ENCODE results near the gene DMD. TPM values are rescaled to one million over a fixed set of nuclear protein-coding genes. Genes with fewer than 3 reads are reported as not detected.

DMD gene
- polyA plus RNA-seq, 2 of the 4 experiments (the other 2 are of a cell fraction): 0.03 TPM; not detected in 1

- ATAC-seq: no peak
- 20% methylated on average over 4 of the region's 4 CpGs for WGBS (ENCODE audit: missing lambda C conversion rate)
- FAIRE-seq: no peak
- ChIA-PET CTCF (no interaction called here), POLR2A (no interaction called here)
- TF ChIP-seq EP300 (IDR thresholded peaks at IDR 0.05) (no peak), FOSL2 (IDR thresholded peaks at IDR 0.05) (no peak), FOSL2 (CRISPR knock-in tag; IDR thresholded peaks at IDR 0.05) (no peak), HES2 (IDR thresholded peaks at IDR 0.05) (no peak), SREBF2 (IDR thresholded peaks at IDR 0.05) (no peak), ATOH8 (CRISPR knock-in tag; IDR thresholded peaks at IDR 0.05; ENCODE audit: low read depth) (no peak), E2F6 (IDR thresholded peaks at IDR 0.05; ENCODE audit: borderline replicate concordance, low read depth) (no peak), CEBPB (IDR thresholded peaks at IDR 0.05) (no peak), NPAS2 (CRISPR knock-in tag; IDR thresholded peaks at IDR 0.05; ENCODE audit: borderline replicate concordance) (no peak), PBX3 (IDR thresholded peaks at IDR 0.05) (no peak), ZNF302 (CRISPR knock-in tag; IDR thresholded peaks at IDR 0.05) (no peak), USF2 (IDR thresholded peaks at IDR 0.05) (no peak), BCL3 (IDR thresholded peaks at IDR 0.05) (no peak), ZSCAN20 (CRISPR knock-in tag; IDR thresholded peaks at IDR 0.05) (no peak)
- H3K9me3 ChIP-seq: no peaks in the 10 kb centered on the region
- no peak for DNase-seq (ENCODE audit: low read depth in 1 of 2, low spot score in 1 of 2)
- no peak overlapping the region for H3K27ac ChIP-seq
- H3K4me2 ChIP-seq: no peak overlapping the region
- H3K4me3 ChIP-seq: no peak overlapping the region
- H3K4me1 ChIP-seq: no peaks in the 10 kb centered on the region
These were observed 2029.9 kb downstream of the DMD start for GRCh38 chrX:31181377-31182000.

- FAIRE-seq (no peak), DNase-seq (ENCODE audit: low read depth in 1 of 2, low spot score in 1 of 2) (no peak), ATAC-seq (no peak)
- no peak overlapping the region for H3K4me3 ChIP-seq
- H3K4me1 ChIP-seq: no peaks in the 10 kb centered on the region
- H3K27ac ChIP-seq: no peak overlapping the region
- H3K9me3 ChIP-seq: no peaks in the 10 kb centered on the region
- H3K4me2 ChIP-seq: no peak overlapping the region
- 4% methylated on average over 4 of the region's 4 CpGs for WGBS (ENCODE audit: missing lambda C conversion rate)
- ChIA-PET POLR2A (no interaction called here), CTCF (no interaction called here)
- TF ChIP-seq MAZ (IDR thresholded peaks at IDR 0.05; ENCODE audit: borderline replicate concordance, low read depth, low read length) (no peak), NR3C1 (IDR thresholded peaks at IDR 0.05) (no peak), ATOH8 (CRISPR knock-in tag; IDR thresholded peaks at IDR 0.05; ENCODE audit: low read depth) (no peak), CBX2 (IDR thresholded peaks at IDR 0.05; ENCODE audit: borderline replicate concordance, low read depth) (no peak), PBX3 (IDR thresholded peaks at IDR 0.05) (no peak)
These were observed 2032.1 kb downstream of the DMD start for GRCh38 chrX:31179203-31179602.

All from A549 (cell line).